SK-N-SH (cell line): ENCODE results near the gene KLHL13.

Experiments used
- CHD2 ChIP-seq: fragments of 150-350 bp; IDR thresholded peaks from 2 replicates; pipeline ENCODE4 v1.6.1; 2018; ENCODE audit warnings: low read length; ENCODE audit not compliant: partially characterized antibody
- CTCF ChIP-seq: fragments of 200-600 bp; sonication (generic); IDR thresholded peaks from 2 replicates; pipeline ENCODE4 v1.6.1; 2017; ENCODE audit warnings: antibody characterized with exemption, mild to moderate bottlenecking, moderate library complexity
- EP300 ChIP-seq, 2 experiments: IDR thresholded peaks; 2 replicates each; pipeline versions ENCODE4 v1.4.0 to v1.6.1; 2012; ENCODE audit warnings: borderline replicate concordance in 1 of 2, low read depth in 1 of 2, low read length in 1 of 2
- GABPA ChIP-seq: IDR thresholded peaks from 2 replicates; pipeline ENCODE4 v1.4.0; 2012; ENCODE audit warnings: low read depth, mild to moderate bottlenecking
- JUND ChIP-seq: IDR thresholded peaks from 2 replicates; pipeline ENCODE4 v1.4.0; 2012
- MAX ChIP-seq: IDR thresholded peaks from 2 replicates; pipeline ENCODE4 v1.4.0; 2012; ENCODE audit warnings: low read depth
- NFIC ChIP-seq: IDR thresholded peaks from 2 replicates; pipeline ENCODE4 v1.4.0; 2012; ENCODE audit warnings: borderline replicate concordance
- POLR2AphosphoS5 ChIP-seq: IDR thresholded peaks from 2 replicates; pipeline ENCODE4 v1.6.1; 2012; ENCODE audit warnings: low read depth, low read length
- RAD21 ChIP-seq: IDR thresholded peaks from 2 replicates; pipeline ENCODE4 v1.6.1; 2012; ENCODE audit warnings: mild to moderate bottlenecking, low read length
- REST ChIP-seq: IDR thresholded peaks from 2 replicates; pipeline ENCODE4 v1.6.1; 2012; ENCODE audit warnings: mild to moderate bottlenecking, low read depth, low read length, moderate library complexity
- RFX5 ChIP-seq: IDR thresholded peaks from 2 replicates; pipeline ENCODE4 v1.6.1; 2012; ENCODE audit warnings: mild to moderate bottlenecking, improper control_type of control experiment, low read length
- SIN3A ChIP-seq: IDR thresholded peaks from 2 replicates; pipeline ENCODE4 v1.6.1; 2012; ENCODE audit warnings: low read depth, mild to moderate bottlenecking, low read length, moderate library complexity, borderline replicate concordance
- SMC3 ChIP-seq: IDR thresholded peaks from 2 replicates; pipeline ENCODE4 v1.6.1; 2012; ENCODE audit warnings: low read depth, low read length, improper control_type of control experiment
- USF1 ChIP-seq: IDR thresholded peaks from 2 replicates; pipeline ENCODE4 v1.4.0; 2012; ENCODE audit warnings: low read depth, borderline replicate concordance

- no peak for TF ChIP-seq SMC3
- no peak for TF ChIP-seq RAD21
- no peak for TF ChIP-seq CTCF
- no peak for TF ChIP-seq MAX
- TF ChIP-seq CHD2: no peak
- no peak for TF ChIP-seq SIN3A
- TF ChIP-seq NFIC: no peak
- no peak for TF ChIP-seq POLR2AphosphoS5
- no peak for TF ChIP-seq JUND
- no peak for TF ChIP-seq REST
- no peak for TF ChIP-seq EP300 (IDR thresholded peaks at IDR 0.05; ENCODE audit: borderline replicate concordance in 1 of 2, low read depth in 1 of 2, low read length in 1 of 2)
- TF ChIP-seq USF1: no peak
- no peak for TF ChIP-seq RFX5
- TF ChIP-seq GABPA: no peak
Measured at GRCh38 chrX:117969328-117969727, 147.3 kb downstream of the KLHL13 start.
